Muscle of arm (tissue), 12 donors: ENCODE results near the gene DYNLRB2. TPM values are rescaled to one million over a fixed set of nuclear protein-coding genes. Genes with fewer than 3 reads are reported as not detected.

Experiments used
- DNase-seq: peaks from one replicate; pipeline ENCODE4 v3.0.0-alpha.2; 2013
- polyA plus RNA-seq, 12 donors: library from polyadenylated mRNA; unstranded; fragments of 120-200 nt; gene quantifications; one replicate each; pipeline ENCODE4 v1.2.1, GENCODE V29; 2013; ENCODE audit not compliant: insufficient read length in 12 of 12

The DYNLRB2 gene
- polyA plus RNA-seq, 12 donors = 0.22 to 1.2 (median 0.66) TPM; not detected in 2

GRCh38 chr16:80596507-80597207 lies 55.9 kb downstream of the DYNLRB2 start:
- DNase-seq = no peak

GRCh38 chr16:80599466-80599865 lies 58.7 kb downstream of the DYNLRB2 start:
- no peak for DNase-seq
